Gastrocnemius medialis (tissue), 4 donors: Measurements from ENCODE around the gene PTGES.

Source experiments
- CTCF ChIP-seq, 5 experiments: fragments of 450-650 bp in 3 of 5; fragments of 200-600 bp in 2 of 5; sonication (generic) in 2 of 5; IDR thresholded peaks in 4 of 5; conservative IDR thresholded peaks in 1 of 5; 1 replicate in 4 of 5; 2 replicates in 1 of 5; pipeline ENCODE4 v1.5.1; 2016 to 2019; ENCODE audit warnings: antibody characterized with exemption in 5 of 5, mild to moderate bottlenecking in 3 of 5, moderate library complexity in 3 of 5
- POLR2A ChIP-seq, 2 donors: fragments of 450-650 bp; IDR thresholded peaks; one replicate each; pipeline ENCODE4 v1.6.1; 2017; ENCODE audit warnings: antibody characterized with exemption in 2 of 2, mild to moderate bottlenecking in 2 of 2, moderate library complexity in 2 of 2

GRCh38 chr9:129756191-129756590 lies 3.3 kb upstream of the PTGES start:
- no peak for TF ChIP-seq POLR2A (IDR thresholded peaks at IDR 0.05)
- no peak for TF ChIP-seq CTCF (IDR thresholded peaks at IDR 0.05 in 4 of 5, conservative IDR thresholded peaks at IDR 0.05 in 1 of 5)
